ENCODE measurements around the gene NTSR1. TPM values are rescaled to one million over a fixed set of nuclear protein-coding genes. Genes with fewer than 3 reads are reported as not detected.

Gene NTSR1
- total RNA-seq, 1 experiment from 2014 or later, result 0.98 TPM

DNA sequence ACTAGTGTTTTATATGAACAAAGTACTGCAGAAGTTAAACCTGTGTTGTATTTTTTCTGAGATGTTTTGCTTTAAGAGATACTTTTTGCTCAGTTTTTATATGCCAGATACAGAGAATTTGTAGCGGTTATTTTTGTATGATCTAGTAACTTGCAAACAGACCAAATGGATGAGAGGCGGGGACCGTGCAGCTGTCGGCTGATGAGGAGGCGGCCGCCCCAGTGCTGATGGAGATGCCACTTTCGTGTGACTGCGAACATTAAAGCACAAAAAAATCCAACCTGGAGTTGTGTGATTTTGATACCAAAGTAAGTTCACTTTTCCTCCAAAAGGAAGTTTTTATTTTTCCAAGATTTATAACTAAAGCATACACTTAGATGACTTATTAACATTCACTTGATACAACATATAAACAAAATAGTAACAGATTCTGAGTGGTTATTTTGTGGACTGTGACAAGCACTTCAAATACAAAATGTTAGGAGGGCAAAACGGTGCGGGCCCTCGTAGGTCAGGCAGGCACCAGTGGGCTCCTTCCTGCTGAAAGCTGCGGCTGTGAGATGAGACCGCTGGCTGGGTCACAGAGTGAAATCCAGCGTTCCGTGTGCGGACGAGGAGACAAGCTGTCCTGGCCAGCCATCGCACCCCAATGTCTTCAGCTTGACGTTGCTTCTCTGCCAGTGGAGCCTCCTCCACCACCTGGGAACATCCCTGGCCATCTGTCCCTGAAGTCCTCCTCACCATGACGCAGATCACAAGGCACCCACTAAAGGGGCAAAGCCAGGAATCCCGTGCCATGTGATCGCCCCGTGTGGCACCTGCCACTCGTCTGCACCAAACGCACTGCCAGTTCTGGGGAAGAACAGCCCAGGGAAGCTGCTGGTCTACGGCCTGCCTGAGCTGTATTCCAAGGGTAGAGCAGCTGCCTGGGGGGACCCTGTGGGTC, 92.0 kb downstream of the NTSR1 start:
- CTCF ChIA-PET, result no interaction called here
- Histone ChIP-seq H3K4me3 (no peak overlapping the region), H3K9me2 (ENCODE audit: insufficient read depth) (no peaks in the 10 kb centered on the region), H3K27me3 (ENCODE audit: insufficient read depth, low read depth) (no peaks in the 10 kb centered on the region), H3K4me1 (replicated peaks; ENCODE audit: insufficient read depth) (peaks cover 9% of the 10 kb centered on the region), H2AFZ (no peak overlapping the region), H3K4me2 (no peak overlapping the region), H3F3A (ENCODE audit: insufficient read depth, low read depth) (peaks cover 52% of the 10 kb centered on the region), H3K79me2 (ENCODE audit: low read depth) (peaks cover 14% of the 10 kb centered on the region), H3K9me3 (ENCODE audit: insufficient read depth, low read depth) (no peaks in the 10 kb centered on the region), H4K20me1 (ENCODE audit: insufficient read depth) (peaks cover 14% of the 10 kb centered on the region), H3K27ac (no peak overlapping the region), H3K36me3 (ENCODE audit: low read depth) (0 out of 2 replicates have a peak, but pooled peaks cover 13% of the 10 kb centered on the region)
- intact Hi-C loops (cut with micrococcal nuclease; ENCODE audit: unreplicated experiment), result no loop called here
- DNase-seq, result no peak
- no TSS peak for BruUV-seq (replicated peaks)
- TF ChIP-seq, protein P1, sequence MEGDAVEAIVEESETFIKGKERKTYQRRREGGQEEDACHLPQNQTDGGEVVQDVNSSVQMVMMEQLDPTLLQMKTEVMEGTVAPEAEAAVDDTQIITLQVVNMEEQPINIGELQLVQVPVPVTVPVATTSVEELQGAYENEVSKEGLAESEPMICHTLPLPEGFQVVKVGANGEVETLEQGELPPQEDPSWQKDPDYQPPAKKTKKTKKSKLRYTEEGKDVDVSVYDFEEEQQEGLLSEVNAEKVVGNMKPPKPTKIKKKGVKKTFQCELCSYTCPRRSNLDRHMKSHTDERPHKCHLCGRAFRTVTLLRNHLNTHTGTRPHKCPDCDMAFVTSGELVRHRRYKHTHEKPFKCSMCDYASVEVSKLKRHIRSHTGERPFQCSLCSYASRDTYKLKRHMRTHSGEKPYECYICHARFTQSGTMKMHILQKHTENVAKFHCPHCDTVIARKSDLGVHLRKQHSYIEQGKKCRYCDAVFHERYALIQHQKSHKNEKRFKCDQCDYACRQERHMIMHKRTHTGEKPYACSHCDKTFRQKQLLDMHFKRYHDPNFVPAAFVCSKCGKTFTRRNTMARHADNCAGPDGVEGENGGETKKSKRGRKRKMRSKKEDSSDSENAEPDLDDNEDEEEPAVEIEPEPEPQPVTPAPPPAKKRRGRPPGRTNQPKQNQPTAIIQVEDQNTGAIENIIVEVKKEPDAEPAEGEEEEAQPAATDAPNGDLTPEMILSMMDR (conservative IDR thresholded peaks at IDR 0.05), result no peak
- TF ChIP-seq EZH2 (IDR thresholded peaks at IDR 0.05; ENCODE audit: low read depth), result no peak
- POLR2A ChIA-PET (ENCODE audit: unreplicated experiment), result no interaction called here

DNA sequence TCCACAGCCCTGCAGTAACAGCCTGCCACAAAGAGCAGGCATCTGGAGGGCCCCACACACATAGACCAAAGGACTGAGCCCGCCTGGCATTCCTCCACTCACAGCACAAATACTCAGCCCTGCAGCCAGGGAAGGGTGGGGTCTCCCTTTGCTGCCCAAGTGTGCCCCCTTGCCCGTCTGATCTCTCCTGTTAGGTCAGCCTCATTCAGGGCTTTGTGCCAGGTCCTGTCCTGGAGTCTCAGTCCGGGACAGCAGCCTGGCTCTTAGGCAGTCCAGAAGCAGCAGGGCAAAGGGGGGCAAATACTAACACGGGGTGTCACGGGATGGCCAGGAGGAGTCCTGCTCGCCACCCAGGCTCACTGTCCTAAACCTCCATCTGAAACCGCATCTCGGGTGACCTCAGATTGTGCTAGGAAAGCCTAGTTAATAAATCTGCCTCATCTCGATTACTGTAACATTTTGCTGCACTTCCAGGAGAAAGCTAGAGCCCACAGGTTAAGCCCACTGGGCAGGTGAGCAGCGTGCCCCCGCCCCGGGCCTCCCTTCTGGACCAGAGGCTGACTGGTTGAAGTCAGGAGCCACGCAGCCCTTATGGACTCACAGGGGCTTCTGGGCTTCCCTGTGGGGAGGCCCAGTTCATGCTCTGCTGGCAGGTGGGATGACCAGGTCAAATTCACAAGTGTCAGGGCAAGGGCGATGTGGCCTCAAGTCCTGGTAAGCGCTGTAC, 92.8 kb downstream of the NTSR1 start:
- ChIA-PET POLR2A (ENCODE audit: unreplicated experiment) (no interaction called here), CTCF (no interaction called here)
- DNase-seq, result no peak
- no peaks in the 10 kb centered on the region for H3K27me3 ChIP-seq (ENCODE audit: insufficient read depth, low read depth)
- no peaks in the 10 kb centered on the region for H3K9me3 ChIP-seq (ENCODE audit: insufficient read depth, low read depth)
- no peak overlapping the region for H3K4me2 ChIP-seq
- no TSS peak for BruUV-seq (replicated peaks)
- H2AFZ ChIP-seq, result no peak overlapping the region
- H3K27ac ChIP-seq, result no peak overlapping the region
- peaks cover 23% of the 10 kb centered on the region for H4K20me1 ChIP-seq (ENCODE audit: insufficient read depth)
- H3K79me2 ChIP-seq (ENCODE audit: low read depth), result peaks cover 23% of the 10 kb centered on the region
- H3K4me3 ChIP-seq, result no peak overlapping the region
- intact Hi-C loops (cut with micrococcal nuclease; ENCODE audit: unreplicated experiment), result no loop called here
- peaks cover 49% of the 10 kb centered on the region for H3F3A ChIP-seq (ENCODE audit: insufficient read depth, low read depth)
- TF ChIP-seq EZH2 (IDR thresholded peaks at IDR 0.05; ENCODE audit: low read depth), result no peak
- TF ChIP-seq, protein P1 (conservative IDR thresholded peaks at IDR 0.05), result no peak
- 0 out of 2 replicates have a peak, but pooled peaks cover 13% of the 10 kb centered on the region for H3K36me3 ChIP-seq (ENCODE audit: low read depth)
- H3K9me2 ChIP-seq (ENCODE audit: insufficient read depth), result no peaks in the 10 kb centered on the region
- H3K4me1 ChIP-seq (replicated peaks; ENCODE audit: insufficient read depth), result peaks cover 17% of the 10 kb centered on the region

DNA sequence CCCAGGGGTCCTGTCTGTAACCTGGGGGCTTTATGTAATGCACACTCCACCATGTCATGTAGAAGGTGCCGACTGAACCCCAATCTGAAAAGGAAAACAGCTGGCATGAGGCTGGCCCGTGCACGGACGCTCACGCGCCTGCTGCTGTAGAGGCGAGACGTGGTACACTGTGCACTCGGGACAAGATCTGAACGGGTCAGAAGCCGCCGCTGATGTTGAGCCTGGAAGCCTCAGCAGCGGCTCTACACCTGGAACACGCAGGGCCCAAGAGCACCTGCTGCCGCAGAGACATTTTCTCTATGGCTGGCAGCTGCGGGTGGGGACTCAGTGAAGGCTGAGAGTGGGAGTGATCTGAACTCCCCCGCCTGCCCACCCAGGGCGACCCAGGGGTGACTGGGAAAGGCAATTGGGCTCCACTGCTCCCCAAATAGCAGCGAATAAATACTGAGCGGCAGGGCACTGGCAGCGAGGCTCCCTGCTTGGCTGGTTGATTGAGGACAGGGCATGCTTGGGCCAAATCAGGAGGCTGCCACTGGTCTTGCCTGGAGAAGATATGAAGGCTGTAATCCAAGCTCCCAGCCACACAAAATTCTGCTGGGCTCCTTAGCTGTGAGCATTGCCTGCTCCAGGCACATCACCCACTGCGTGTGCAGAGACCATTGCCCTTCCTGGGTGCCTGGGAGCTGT, 93.5 kb downstream of the NTSR1 start:
- Histone ChIP-seq H3K4me1 (replicated peaks; ENCODE audit: insufficient read depth) (peaks cover 19% of the 10 kb centered on the region), H4K20me1 (ENCODE audit: insufficient read depth) (peaks cover 28% of the 10 kb centered on the region), H3K36me3 (ENCODE audit: low read depth) (0 out of 2 replicates have a peak, but pooled peaks cover 13% of the 10 kb centered on the region), H3K9me2 (ENCODE audit: insufficient read depth) (no peaks in the 10 kb centered on the region), H3K4me2 (no peak overlapping the region), H2AFZ (no peak overlapping the region), H3K4me3 (no peak overlapping the region), H3K27me3 (ENCODE audit: insufficient read depth, low read depth) (no peaks in the 10 kb centered on the region), H3K9me3 (ENCODE audit: insufficient read depth, low read depth) (no peaks in the 10 kb centered on the region), H3K27ac (no peak overlapping the region), H3K79me2 (ENCODE audit: low read depth) (peaks cover 26% of the 10 kb centered on the region), H3F3A (ENCODE audit: insufficient read depth, low read depth) (peaks cover 54% of the 10 kb centered on the region)
- intact Hi-C loops (cut with micrococcal nuclease; ENCODE audit: unreplicated experiment), result no loop called here
- ChIA-PET CTCF (interaction anchor here (0.6 kb wide), 1 partner anchor 98 kb away, joined by 7 read pairs; no protein-coding TSS in a partner anchor), POLR2A (ENCODE audit: unreplicated experiment) (no interaction called here)
- no TSS peak for BruUV-seq (replicated peaks)
- TF ChIP-seq, protein P1 (conservative IDR thresholded peaks at IDR 0.05), result no peak
- TF ChIP-seq EZH2 (IDR thresholded peaks at IDR 0.05; ENCODE audit: low read depth), result no peak
- no peak for DNase-seq

All from PC-9 (cell line).